ENCODE data around the gene SLC25A25. TPM values are rescaled to one million over a fixed set of nuclear protein-coding genes. Genes with fewer than 3 reads are reported as not detected.

Gene SLC25A25
- total and polyA plus RNA-seq, 2 of the 8 experiments (the other 6 are each of a cell fraction or from before 2014, with no cell fraction given) = 6.5 to 18.5 TPM

DNA sequence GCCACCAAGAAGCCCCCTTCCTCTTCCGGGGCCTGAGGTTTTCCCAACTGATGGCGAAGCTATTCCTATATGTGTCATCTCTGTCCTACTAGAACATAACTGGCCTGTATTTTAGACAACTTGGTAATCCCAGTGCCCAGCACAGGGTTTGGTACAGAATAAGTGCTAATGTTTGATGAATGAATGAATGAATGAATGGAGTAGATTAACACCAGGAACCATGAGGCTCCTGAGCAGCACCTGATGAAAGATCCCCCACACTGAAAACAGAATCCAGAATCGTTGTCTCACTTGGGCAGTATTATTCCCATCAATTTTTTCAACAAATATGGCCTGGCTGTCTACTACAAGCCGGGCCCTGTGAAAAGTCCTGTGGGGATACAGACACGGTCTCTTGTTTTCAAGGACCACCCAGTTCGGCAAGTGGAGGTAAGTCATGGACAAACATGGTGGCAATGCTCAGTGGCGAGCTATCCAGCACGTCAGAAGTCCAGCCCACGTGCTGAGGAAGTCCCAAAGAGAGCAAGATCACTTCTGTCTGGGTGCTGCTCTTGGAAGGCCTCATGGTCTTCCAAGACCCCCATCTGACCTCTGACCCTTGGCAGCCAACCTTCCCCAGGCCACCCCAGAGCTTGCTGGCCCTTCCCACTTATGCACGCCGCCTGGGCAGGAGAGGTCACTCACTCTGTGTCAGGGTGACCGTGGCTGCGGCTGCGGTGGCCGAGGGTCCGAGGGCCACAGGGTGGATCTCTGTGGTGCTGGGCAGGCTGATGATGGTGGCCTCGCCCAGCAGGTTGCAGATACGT, 1.9 kb upstream of the SLC25A25 start:
- FAIRE-seq (no peak), DNase-seq (ENCODE audit: low read depth in 1 of 2, low spot score in 2 of 2) (no peak)
- H2BK12ac ChIP-seq (ENCODE audit: low read depth, low read length) = peak overlapping the region; percentile 68; the same call in 1 of the 2 replicates
- peaks cover 0 to 2% (median 0%) of the 10 kb centered on the region in 4 experiments; a peak in 1 of 8 replicates for H3K36me3 ChIP-seq (ENCODE audit: control insufficient read depth in 2 of 4, insufficient read depth in 4 of 4, low read length in 3 of 4)
- peaks cover 11% of the 10 kb centered on the region for H3K79me1 ChIP-seq (ENCODE audit: low read depth, low read length)
- CTCF ChIA-PET (ENCODE audit: partially characterized antibody) = interaction anchor here (0.6 to 6.0 kb wide), 10 partner anchors 9 to 123 kb away, joined by 3 to 27 read pairs (median 7); no protein-coding TSS in a partner anchor
- H3K27ac ChIP-seq (ENCODE audit: low read depth, low read length) = no peak overlapping the region
- H3K4me3 ChIP-seq (ENCODE audit: extremely low read depth in 1 of 4, insufficient read depth in 2 of 4, low read depth in 3 of 4, low read length in 4 of 4) = peak overlapping the region in 1 of 4 experiments; percentile 51; a peak in 1 of 8 replicates
- H3K18ac ChIP-seq (ENCODE audit: extremely low read depth, low read length) = no peak overlapping the region
- POLR2A ChIA-PET (ENCODE audit: partially characterized antibody) = interaction anchor here (0.9 to 1.7 kb wide), 3 partner anchors 32 to 50 kb away, joined by 3 to 5 read pairs (median 4); no protein-coding TSS in a partner anchor
- H4K5ac ChIP-seq (ENCODE audit: insufficient read length, low read depth, low read length) = peak overlapping the region; percentile 23
- peak overlapping the region; percentile 71 for H2BK5ac ChIP-seq (ENCODE audit: low read depth, low read length)
- H3K23me2 ChIP-seq (ENCODE audit: low read depth, low read length) = peaks cover 8% of the 10 kb centered on the region
- no peak overlapping the region for H3K9ac ChIP-seq (replicated peaks in 1 of 4; ENCODE audit: extremely low read depth in 1 of 4, low read depth in 3 of 4, low read length in 3 of 4)
- H3K79me2 ChIP-seq (ENCODE audit: control insufficient read depth in 1 of 2, insufficient read depth in 2 of 2, low read length in 2 of 2) = peaks cover 0 to 14% of the 10 kb centered on the region in 2 experiments; a peak in 2 of 4 replicates
- H3K4ac ChIP-seq (replicated peaks; ENCODE audit: insufficient read length, low read depth, low read length) = peak overlapping the region; percentile 12
- H2BK15ac ChIP-seq (ENCODE audit: low read length) = peak overlapping the region; percentile 92
- no peaks in the 10 kb centered on the region; a peak in 1 of 7 replicates for H3K27me3 ChIP-seq (replicated peaks in 1 of 4; ENCODE audit: control insufficient read depth in 3 of 4, extremely low read depth in 1 of 4, insufficient read depth in 3 of 4, low read length in 3 of 4)
- TF ChIP-seq RXRA (IDR thresholded peaks at IDR 0.05; ENCODE audit: insufficient read depth, low read depth, low read length) (no peak), CREB1 (IDR thresholded peaks at IDR 0.05) (no peak), CHD1 (IDR thresholded peaks at IDR 0.05; ENCODE audit: low read depth, low read length) (no peak), SP1 (IDR thresholded peaks at IDR 0.05; ENCODE audit: low read depth, low read length) (no peak), CTBP2 (IDR thresholded peaks at IDR 0.05; ENCODE audit: borderline replicate concordance, insufficient read depth, insufficient read length, low read length) (no peak), GABPA (IDR thresholded peaks at IDR 0.05; ENCODE audit: borderline replicate concordance, insufficient read depth, low read length) (no peak), TAF1 (IDR thresholded peaks at IDR 0.05; ENCODE audit: low read depth, low read length) (no peak), TCF12 (IDR thresholded peaks at IDR 0.05; ENCODE audit: low read depth, low read length) (no peak)
- TF ChIP-seq, protein P1, sequence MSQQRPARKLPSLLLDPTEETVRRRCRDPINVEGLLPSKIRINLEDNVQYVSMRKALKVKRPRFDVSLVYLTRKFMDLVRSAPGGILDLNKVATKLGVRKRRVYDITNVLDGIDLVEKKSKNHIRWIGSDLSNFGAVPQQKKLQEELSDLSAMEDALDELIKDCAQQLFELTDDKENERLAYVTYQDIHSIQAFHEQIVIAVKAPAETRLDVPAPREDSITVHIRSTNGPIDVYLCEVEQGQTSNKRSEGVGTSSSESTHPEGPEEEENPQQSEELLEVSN (IDR thresholded peaks at IDR 0.05) = no peak
- H3K56ac ChIP-seq (replicated peaks; ENCODE audit: insufficient read length, low read depth, low read length) = no peak overlapping the region
- H3K4me1 ChIP-seq (replicated peaks in 1 of 4; ENCODE audit: control insufficient read depth in 3 of 4, insufficient read depth in 4 of 4, low read length in 3 of 4) = peaks cover 0 to 13% (median 8%) of the 10 kb centered on the region in 4 experiments; a peak in 5 of 7 replicates
- H4K8ac ChIP-seq (ENCODE audit: extremely low read depth, insufficient read depth, low read length) = peak overlapping the region; percentile 71
- no peak overlapping the region for H3K23ac ChIP-seq (ENCODE audit: insufficient read length)
- no peak overlapping the region for H2AFZ ChIP-seq (ENCODE audit: low read length)
- no peaks in the 10 kb centered on the region for H3K9me3 ChIP-seq (ENCODE audit: insufficient read depth in 2 of 2, low read depth in 1 of 2, low read length in 1 of 2)
- peak overlapping the region; percentile 90 for H4K91ac ChIP-seq (replicated peaks; ENCODE audit: insufficient read length, low read length)
- 88% methylated on average over 18 of the region's 18 CpGs; no CpG with 5 or more reads in 1 of the 2 experiments for WGBS, 2 experiments (ENCODE audit: extremely low coverage in 1 of 2, insufficient coverage in 1 of 2, insufficient read length in 1 of 2, insufficient replicate concordance in 2 of 2, low coverage in 1 of 2, low lambda C conversion rate in 2 of 2, missing lambda C conversion rate in 1 of 2)
- H3K4me2 ChIP-seq (ENCODE audit: insufficient read depth in 1 of 2, low read depth in 2 of 2, low read length in 2 of 2) = peak overlapping the region; percentile 58 to 98
- peaks cover 0 to 4% of the 10 kb centered on the region in 2 experiments for H4K20me1 ChIP-seq (replicated peaks in 1 of 2; ENCODE audit: control insufficient read depth in 1 of 2, insufficient read depth in 2 of 2, low read length in 2 of 2)
- no peak overlapping the region for H2BK120ac ChIP-seq (replicated peaks; ENCODE audit: low read depth, low read length)
- peak overlapping the region; percentile 89; the same call in 1 of the 2 replicates for H2AK5ac ChIP-seq (ENCODE audit: low read depth, low read length)
- no peak overlapping the region for H3K14ac ChIP-seq (ENCODE audit: insufficient read length)
- 0 out of 2 replicates have a peak overlapping the region, but pooled peaks have one; percentile 34 for H2BK20ac ChIP-seq (ENCODE audit: low read length)
